ENCODE measurements around the gene TTLL13.

Gene TTLL13

GRCh38 chr15:90249203-90249863 lies at the start of gene TTLL13:
Gene TTLL13, plus strand, starts transcription at chr15:90249556. Its CDS starts 1,075 bp downstream, at chr15:90250631.
- peak; percentile 78 for DNase-seq (ENCODE audit: low spot score)

- DNase-seq (ENCODE audit: low spot score): no peak
These were observed 48.7 kb upstream of the TTLL13 start for GRCh38 chr15:90200534-90201129.

- peak; percentile 52 for DNase-seq (ENCODE audit: low spot score)
These were observed 48.0 kb upstream of the TTLL13 start, which contains the start of gene SEMA4B for GRCh38 chr15:90201130-90201943. Gene SEMA4B, plus strand, starts transcription at chr15:90201330. Its CDS starts 249 bp downstream, at chr15:90201579.

- no peak for DNase-seq (ENCODE audit: low spot score)
These were observed 47.4 kb upstream of the TTLL13 start for GRCh38 chr15:90201944-90202375.

- no peak for DNase-seq (ENCODE audit: low spot score)
These were observed 46.4 kb upstream of the TTLL13 start for GRCh38 chr15:90202929-90203328.

GRCh38 chr15:90203473-90203872 lies 45.9 kb upstream of the TTLL13 start:
- DNase-seq (ENCODE audit: low spot score): no peak

GRCh38 chr15:90203922-90204321 lies 45.4 kb upstream of the TTLL13 start:
- DNase-seq (ENCODE audit: low spot score): no peak

- DNase-seq (ENCODE audit: low spot score): no peak
These were observed 44.1 kb upstream of the TTLL13 start for GRCh38 chr15:90205050-90205848.

- DNase-seq (ENCODE audit: low spot score): no peak
These were observed 43.5 kb upstream of the TTLL13 start for GRCh38 chr15:90205886-90206285.

- no peak for DNase-seq (ENCODE audit: low spot score)
These were observed 42.1 kb upstream of the TTLL13 start for GRCh38 chr15:90207252-90207651.

GRCh38 chr15:90208356-90208755 lies 41.0 kb upstream of the TTLL13 start:
- DNase-seq (ENCODE audit: low spot score): no peak

GRCh38 chr15:90209591-90209990 lies 39.8 kb upstream of the TTLL13 start:
- DNase-seq (ENCODE audit: low spot score): no peak

GRCh38 chr15:90210593-90210992 lies 38.8 kb upstream of the TTLL13 start:
- no peak for DNase-seq (ENCODE audit: low spot score)

GRCh38 chr15:90211009-90211408 lies 38.3 kb upstream of the TTLL13 start:
- DNase-seq (ENCODE audit: low spot score): no peak

GRCh38 chr15:90211440-90212143 lies 37.8 kb upstream of the TTLL13 start:
- no peak for DNase-seq (ENCODE audit: low spot score)

GRCh38 chr15:90212221-90213098 lies 36.9 kb upstream of the TTLL13 start:
- DNase-seq (ENCODE audit: low spot score): no peak

GRCh38 chr15:90213122-90213817 lies 36.1 kb upstream of the TTLL13 start:
- DNase-seq (ENCODE audit: low spot score): no peak

- no peak for DNase-seq (ENCODE audit: low spot score)
These were observed 35.5 kb upstream of the TTLL13 start for GRCh38 chr15:90213818-90214204.

- no peak for DNase-seq (ENCODE audit: low spot score)
These were observed 34.7 kb upstream of the TTLL13 start for GRCh38 chr15:90214553-90215196.

All from putamen (tissue), 1 donor.